ENCODE data around the gene NOTCH1.

The NOTCH1 gene

DNA sequence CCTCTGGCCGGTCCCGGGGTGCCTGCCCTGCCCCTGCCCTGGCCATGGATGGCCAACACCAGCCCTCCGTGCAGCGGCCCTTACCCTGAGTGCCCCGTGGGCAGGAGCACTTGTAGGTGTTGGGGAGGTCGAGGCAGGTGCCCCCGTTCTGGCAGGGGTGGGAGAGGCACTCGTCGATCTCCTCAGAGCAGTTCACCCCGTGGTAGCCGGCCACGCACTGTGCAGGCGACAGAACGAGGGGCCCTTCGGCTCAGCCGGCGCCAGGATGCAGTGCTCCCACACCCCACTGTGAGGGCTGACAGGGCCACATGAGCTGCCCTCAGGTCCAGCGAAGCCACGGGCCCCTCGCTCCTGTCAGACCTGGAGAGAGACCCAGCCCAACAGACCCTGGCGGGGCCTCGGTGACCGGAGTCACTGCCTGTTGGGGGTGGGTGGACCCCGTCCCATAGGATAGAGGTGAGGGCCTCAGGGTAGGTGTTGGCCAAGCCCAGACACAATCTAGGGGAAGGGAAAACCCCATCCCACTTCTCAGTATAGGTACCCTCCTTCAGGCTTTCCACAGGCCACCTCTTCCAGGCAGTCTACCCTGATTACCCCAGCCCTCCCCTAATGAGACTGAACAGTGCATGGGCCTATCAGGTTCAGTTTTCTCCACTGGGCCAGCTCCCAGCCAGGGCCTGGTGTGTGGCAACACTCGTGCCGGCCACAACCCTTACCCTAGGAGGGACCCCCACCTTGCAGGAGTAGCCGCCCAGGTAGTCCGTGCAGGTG lies 38.4 kb downstream of the NOTCH1 start:
- TF ChIP-seq EZH2phosphoT487 (IDR thresholded peaks at IDR 0.05; ENCODE audit: low read depth) = no peak
- TF ChIP-seq, protein P1, sequence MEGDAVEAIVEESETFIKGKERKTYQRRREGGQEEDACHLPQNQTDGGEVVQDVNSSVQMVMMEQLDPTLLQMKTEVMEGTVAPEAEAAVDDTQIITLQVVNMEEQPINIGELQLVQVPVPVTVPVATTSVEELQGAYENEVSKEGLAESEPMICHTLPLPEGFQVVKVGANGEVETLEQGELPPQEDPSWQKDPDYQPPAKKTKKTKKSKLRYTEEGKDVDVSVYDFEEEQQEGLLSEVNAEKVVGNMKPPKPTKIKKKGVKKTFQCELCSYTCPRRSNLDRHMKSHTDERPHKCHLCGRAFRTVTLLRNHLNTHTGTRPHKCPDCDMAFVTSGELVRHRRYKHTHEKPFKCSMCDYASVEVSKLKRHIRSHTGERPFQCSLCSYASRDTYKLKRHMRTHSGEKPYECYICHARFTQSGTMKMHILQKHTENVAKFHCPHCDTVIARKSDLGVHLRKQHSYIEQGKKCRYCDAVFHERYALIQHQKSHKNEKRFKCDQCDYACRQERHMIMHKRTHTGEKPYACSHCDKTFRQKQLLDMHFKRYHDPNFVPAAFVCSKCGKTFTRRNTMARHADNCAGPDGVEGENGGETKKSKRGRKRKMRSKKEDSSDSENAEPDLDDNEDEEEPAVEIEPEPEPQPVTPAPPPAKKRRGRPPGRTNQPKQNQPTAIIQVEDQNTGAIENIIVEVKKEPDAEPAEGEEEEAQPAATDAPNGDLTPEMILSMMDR (IDR thresholded peaks at IDR 0.05; ENCODE audit: low read depth, low read length) = no peak
- no peak overlapping the region for H3K9ac ChIP-seq (ENCODE audit: low read length)
- no peaks in the 10 kb centered on the region for H3K9me3 ChIP-seq (ENCODE audit: insufficient read depth, low read length)
- no peaks in the 10 kb centered on the region for H3K79me2 ChIP-seq (ENCODE audit: low read length)
- H4K20me1 ChIP-seq (ENCODE audit: insufficient read depth, low read length) = no peaks in the 10 kb centered on the region
- no peaks in the 10 kb centered on the region for H3K27me3 ChIP-seq (ENCODE audit: low read depth, low read length)
- no peak overlapping the region for H3K27ac ChIP-seq (ENCODE audit: low read length)
- H3K36me3 ChIP-seq (replicated peaks; ENCODE audit: low read depth, low read length) = peaks cover 50% of the 10 kb centered on the region
- H3K4me3 ChIP-seq (ENCODE audit: low read length) = no peak overlapping the region
- no peak overlapping the region for H2AFZ ChIP-seq (ENCODE audit: low read depth, low read length)
- H3K4me1 ChIP-seq (ENCODE audit: low read length) = no peaks in the 10 kb centered on the region
- no peak overlapping the region for H3K4me2 ChIP-seq (ENCODE audit: low read length)

DNA sequence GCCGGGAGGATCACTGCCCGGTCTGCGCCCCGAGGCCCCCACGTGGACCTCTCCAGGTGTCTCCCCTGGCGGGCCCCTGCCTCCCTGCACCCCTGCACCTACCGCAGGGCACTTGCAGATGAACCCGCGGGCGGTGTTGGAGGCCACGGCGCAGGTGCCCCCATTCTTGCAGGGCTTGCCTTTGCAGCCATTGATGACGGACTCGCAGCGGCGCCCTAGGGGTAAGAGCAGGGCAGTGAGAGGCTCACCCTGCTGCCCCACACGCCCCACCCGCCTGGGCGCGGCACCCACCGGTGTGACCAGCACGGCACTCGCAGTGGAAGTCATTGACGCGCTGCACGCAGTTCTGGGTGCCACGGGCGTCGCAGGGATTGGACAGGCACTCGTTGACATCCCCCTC lies 39.4 kb downstream of the NOTCH1 start:
- Histone ChIP-seq H3K9ac (ENCODE audit: low read length) (no peak overlapping the region), H3K79me2 (ENCODE audit: low read length) (no peaks in the 10 kb centered on the region), H3K27me3 (ENCODE audit: low read depth, low read length) (no peaks in the 10 kb centered on the region), H3K36me3 (replicated peaks; ENCODE audit: low read depth, low read length) (peaks cover 47% of the 10 kb centered on the region), H3K27ac (ENCODE audit: low read length) (no peak overlapping the region), H3K4me1 (ENCODE audit: low read length) (no peaks in the 10 kb centered on the region), H3K4me2 (ENCODE audit: low read length) (no peak overlapping the region), H3K9me3 (ENCODE audit: insufficient read depth, low read length) (no peaks in the 10 kb centered on the region), H3K4me3 (ENCODE audit: low read length) (no peak overlapping the region), H4K20me1 (ENCODE audit: insufficient read depth, low read length) (no peaks in the 10 kb centered on the region), H2AFZ (ENCODE audit: low read depth, low read length) (no peak overlapping the region)
- TF ChIP-seq, protein P1 (IDR thresholded peaks at IDR 0.05; ENCODE audit: low read depth, low read length) = no peak
- no peak for TF ChIP-seq EZH2phosphoT487 (IDR thresholded peaks at IDR 0.05; ENCODE audit: low read depth)

DNA sequence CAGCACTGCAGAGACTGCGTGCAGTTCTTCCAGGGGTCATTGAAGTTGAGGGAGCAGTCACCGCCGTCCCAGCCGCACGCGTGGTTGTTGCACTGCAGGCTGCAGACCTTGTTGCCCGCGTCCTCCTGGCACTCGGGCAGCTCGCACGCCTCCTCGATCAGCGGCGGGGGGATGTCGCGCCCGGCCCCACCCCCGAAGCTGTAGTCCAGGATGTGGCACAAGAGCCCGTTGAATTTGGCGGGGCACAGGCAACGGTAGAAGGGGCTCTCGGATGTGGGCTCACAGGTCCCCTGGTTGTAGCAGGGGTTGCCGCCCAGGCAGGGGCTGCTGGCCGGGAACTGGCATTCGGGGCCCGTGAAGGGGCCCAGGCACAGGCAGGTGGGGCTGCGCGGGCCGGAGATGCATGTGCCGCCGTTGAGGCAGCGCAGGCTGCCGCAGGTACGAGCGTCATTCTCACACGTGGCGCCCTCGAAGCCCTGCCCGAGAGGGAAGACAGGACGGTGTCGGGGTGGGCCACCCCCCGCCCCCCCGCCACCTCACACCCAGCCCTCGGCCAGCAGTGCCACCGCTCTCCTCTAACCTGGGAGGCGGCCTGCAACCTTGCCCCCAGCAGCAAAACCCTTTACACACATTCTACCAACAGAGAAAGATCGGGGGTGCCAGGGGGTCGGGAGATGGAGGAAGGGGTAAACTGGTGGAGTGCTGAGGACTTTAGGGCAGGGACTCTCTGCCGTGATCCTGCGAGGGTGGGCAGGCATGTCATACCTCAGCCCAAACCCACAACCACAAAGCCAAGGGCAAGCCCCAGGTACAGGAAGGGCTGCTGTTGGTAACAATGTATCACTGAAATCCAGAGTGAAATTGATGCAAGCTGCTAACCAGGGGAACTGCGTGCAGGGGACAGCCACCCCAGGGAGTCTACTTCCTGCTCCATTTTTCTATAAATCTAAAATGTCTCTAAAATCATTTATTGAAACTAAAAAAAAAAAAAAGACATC lies 40.1 kb downstream of the NOTCH1 start:
- Histone ChIP-seq H3K4me3 (ENCODE audit: low read length) (no peak overlapping the region), H3K79me2 (ENCODE audit: low read length) (no peaks in the 10 kb centered on the region), H3K27me3 (ENCODE audit: low read depth, low read length) (no peaks in the 10 kb centered on the region), H3K9me3 (ENCODE audit: insufficient read depth, low read length) (no peaks in the 10 kb centered on the region), H3K27ac (ENCODE audit: low read length) (no peak overlapping the region), H4K20me1 (ENCODE audit: insufficient read depth, low read length) (no peaks in the 10 kb centered on the region), H3K36me3 (replicated peaks; ENCODE audit: low read depth, low read length) (peaks cover 46% of the 10 kb centered on the region), H2AFZ (ENCODE audit: low read depth, low read length) (no peak overlapping the region), H3K4me2 (ENCODE audit: low read length) (no peak overlapping the region), H3K9ac (ENCODE audit: low read length) (no peak overlapping the region), H3K4me1 (ENCODE audit: low read length) (no peaks in the 10 kb centered on the region)
- TF ChIP-seq EZH2phosphoT487 (IDR thresholded peaks at IDR 0.05; ENCODE audit: low read depth) = no peak
- TF ChIP-seq, protein P1 (IDR thresholded peaks at IDR 0.05; ENCODE audit: low read depth, low read length) = no peak
